HG03066 (cell line): ENCODE results near the gene KSR2.

Experiments used
- ATAC-seq: cut with Tn5 transposase; IDR thresholded peaks from one replicate; pipeline ENCODE4 v1.9.1; 2021; ENCODE audit warnings: low read depth; ENCODE audit not compliant: unreplicated experiment

Gene KSR2

DNA sequence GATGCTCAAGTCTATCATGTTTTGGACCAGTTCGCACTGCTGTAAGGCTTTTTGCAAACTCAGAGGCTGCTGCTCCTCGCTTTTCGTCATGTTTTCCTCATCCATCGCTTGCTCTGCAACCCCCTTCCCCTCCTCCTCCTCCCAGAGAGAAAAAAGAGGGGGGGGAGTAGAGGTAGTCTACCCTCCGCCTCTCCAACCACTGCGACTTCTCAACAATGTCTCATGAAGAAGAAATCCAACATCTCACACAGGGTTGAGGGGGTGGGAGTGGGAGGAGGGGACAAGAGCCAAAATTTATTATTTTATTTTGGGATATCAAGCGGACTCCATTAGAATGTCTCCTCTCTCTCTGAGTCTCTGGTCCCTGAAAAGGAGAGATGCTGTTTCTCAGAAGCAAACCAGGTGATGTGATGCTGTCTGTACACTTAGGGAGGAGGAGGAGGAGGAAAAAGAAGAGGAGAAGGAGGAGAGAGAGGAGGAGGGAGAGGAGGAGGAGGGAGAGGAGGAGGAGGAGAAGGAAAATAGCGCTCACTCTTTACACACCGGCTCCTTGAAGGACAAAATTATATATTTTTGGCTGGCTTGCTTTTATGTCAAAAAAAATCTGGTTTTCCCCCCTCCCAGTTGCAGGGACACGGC, 520 bp downstream of the KSR2 start:
- ATAC-seq = no peak

GRCh38 chr12:117967512-117967911, 1.3 kb downstream of the KSR2 start:
- ATAC-seq = no peak

GRCh38 chr12:117967043-117967442, 1.7 kb downstream of the KSR2 start:
- ATAC-seq = no peak

GRCh38 chr12:117966511-117966910, 2.3 kb downstream of the KSR2 start:
- ATAC-seq = no peak

DNA sequence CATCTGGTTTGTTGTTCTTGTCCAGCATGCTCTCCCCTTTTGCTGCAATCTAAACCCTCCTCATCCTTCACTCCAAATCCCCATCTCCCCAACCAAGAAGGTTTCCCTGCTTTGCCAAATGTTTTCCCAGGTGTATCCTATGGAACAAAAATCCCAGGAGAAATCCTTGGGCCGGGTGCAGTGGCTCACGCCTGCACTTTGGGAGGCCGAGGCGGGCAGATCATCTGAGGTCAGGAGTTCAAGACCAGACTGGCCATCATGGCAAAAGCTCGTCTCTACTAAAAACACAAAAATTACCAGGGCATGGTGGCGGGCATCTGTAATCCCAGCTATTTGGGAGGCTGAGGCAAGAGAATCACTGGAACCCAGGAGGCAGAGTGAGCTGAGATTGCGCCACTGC, 5.0 kb downstream of the KSR2 start:
- no peak for ATAC-seq

DNA sequence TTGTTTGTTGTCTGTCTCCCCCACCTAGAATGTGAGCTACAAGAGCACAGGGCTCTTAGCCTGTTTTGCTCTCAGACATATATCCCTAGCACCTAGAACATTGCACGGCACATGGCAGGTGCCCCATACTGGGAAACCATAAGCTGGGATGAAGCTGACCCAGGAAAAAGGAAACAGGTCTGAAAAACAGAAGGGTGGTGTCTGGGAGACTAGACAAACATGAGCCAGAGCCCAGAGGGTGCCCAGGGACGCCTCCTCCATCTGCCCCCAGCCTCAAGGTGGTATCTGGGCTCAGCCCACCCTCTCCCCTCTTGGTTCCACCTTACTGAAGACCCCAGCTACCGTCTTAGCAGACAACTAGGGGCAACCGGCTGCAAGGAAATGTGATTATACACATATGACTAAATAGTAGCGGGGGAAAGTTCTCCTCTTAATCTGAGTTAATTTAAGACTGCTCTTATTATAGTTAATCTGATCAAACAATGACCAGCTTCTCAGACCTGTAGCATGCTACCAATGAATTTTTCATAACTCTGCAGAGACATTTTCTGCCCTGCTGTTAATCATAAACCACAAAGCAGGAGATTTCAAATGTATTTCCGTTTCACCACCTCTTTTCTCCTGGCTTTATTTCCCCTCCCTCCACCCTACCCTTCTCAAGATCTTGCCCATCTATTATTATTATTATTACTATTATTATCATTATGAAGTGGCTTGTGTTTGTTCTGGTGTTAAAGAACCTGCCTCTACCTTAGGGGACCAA, 31.9 kb downstream of the KSR2 start:
- ATAC-seq = no peak

DNA sequence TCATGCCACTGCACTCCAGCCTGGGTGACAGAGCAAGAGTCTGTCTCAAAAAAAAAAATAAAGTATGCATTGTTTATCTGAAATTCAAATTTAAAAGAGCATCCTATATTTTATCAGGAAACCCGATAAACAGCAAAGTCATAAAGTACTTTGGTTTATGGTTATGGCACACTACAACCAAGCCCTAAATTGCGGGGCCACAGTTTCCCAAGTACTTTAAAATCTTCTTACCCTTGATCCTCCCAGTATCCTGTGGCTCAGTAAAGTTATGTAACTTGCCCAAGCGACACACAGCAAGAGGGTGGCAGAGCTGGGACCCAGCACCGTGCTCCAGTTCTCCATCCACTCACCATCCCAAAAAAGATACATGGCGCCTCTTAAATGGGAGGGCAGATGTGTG, 35.2 kb downstream of the KSR2 start:
- no peak for ATAC-seq

DNA sequence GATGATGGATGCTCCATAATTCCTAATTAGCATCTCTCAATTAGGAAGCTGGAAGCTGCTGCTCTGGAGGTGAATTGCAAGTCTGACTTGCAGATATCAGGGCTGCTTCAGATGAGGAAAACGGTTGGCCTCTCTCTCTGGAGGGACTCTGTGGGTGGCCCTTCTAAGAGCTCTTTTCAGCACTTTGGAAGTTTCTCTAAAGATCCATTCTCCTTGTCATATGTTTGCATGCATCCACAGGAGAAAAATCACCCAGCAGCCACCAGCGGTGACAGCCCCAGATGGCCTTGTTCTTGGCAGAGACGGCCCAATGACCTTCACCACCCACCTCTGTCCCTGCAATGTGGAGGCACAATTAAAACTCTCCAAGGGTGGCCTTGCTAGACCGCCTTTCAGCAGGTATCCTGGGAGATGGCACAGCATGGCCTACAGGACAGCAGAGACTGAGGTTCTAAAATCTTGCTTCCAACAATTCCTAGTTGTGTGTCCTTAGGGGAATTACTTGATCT, 42.3 kb downstream of the KSR2 start:
- no peak for ATAC-seq

- no peak for ATAC-seq
Observed at GRCh38 chr12:117921929-117922777, 46.6 kb downstream of the KSR2 start.

- no peak for ATAC-seq
Observed at GRCh38 chr12:117919479-117919878, 49.3 kb downstream of the KSR2 start.

GRCh38 chr12:117914686-117915085, 54.1 kb downstream of the KSR2 start:
- ATAC-seq = no peak

DNA sequence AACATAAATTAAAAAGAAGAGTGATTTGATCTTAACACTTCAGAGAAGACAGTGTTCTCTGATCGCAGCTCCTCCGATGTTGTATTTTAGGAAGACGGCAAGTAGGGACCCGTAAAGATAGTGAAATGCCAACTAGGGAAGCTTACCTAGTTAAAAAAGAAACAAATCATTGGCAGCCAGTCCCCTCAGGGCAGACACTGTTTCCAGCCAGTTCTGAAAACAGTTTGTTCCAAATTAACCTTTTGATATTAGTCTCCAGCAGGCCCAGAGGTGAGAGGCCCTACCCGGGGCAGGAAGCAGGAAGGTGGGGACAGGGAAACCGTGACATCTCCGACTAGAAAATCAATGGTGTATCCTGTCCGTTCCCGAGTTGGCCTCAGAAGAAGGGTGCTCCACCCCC, 56.0 kb downstream of the KSR2 start:
- ATAC-seq = no peak

GRCh38 chr12:117908411-117908810, 60.4 kb downstream of the KSR2 start:
- ATAC-seq = no peak

- ATAC-seq = no peak
Observed at GRCh38 chr12:117907108-117907689, 61.6 kb downstream of the KSR2 start.

GRCh38 chr12:117904051-117904450, 64.7 kb downstream of the KSR2 start:
- no peak for ATAC-seq

- ATAC-seq = no peak
Observed at GRCh38 chr12:117903110-117903840, 65.5 kb downstream of the KSR2 start.

- no peak for ATAC-seq
Observed at GRCh38 chr12:117901631-117902030, 67.2 kb downstream of the KSR2 start.

- ATAC-seq = no peak
Observed at GRCh38 chr12:117900561-117900960, 68.2 kb downstream of the KSR2 start.

- no peak for ATAC-seq
Observed at GRCh38 chr12:117897372-117898161, 71.2 kb downstream of the KSR2 start.
